ENCODE results near the gene ST6GALNAC4. TPM values are rescaled to one million over a fixed set of nuclear protein-coding genes. Genes with fewer than 3 reads are reported as not detected.

The ST6GALNAC4 gene
- polyA plus RNA-seq (2013, experiment 1 of 2) = 11.3 TPM
- 12.7 TPM for polyA plus RNA-seq (2013, experiment 2 of 2)

GRCh38 chr9:127916720-127917581, at the start of gene ST6GALNAC4:
Gene ST6GALNAC4, minus strand, starts transcription at chr9:127917041. Its CDS starts 622 bp downstream, at chr9:127916419.
- peaks cover 7 to 12% of the 10 kb centered on the region in 2 donors for H3K4me1 ChIP-seq (ENCODE audit: control insufficient read depth in 2 of 2, insufficient read depth in 1 of 2, low read depth in 1 of 2, low read length in 2 of 2)

GRCh38 chr9:127965953-127966352, 49.1 kb upstream of the ST6GALNAC4 start:
- Histone ChIP-seq H2BK12ac (ENCODE audit: low read length) (no peak overlapping the region), H4K91ac (ENCODE audit: low read depth, low read length, poor library complexity) (no peak overlapping the region), H3K4ac (ENCODE audit: low read length) (no peak overlapping the region), H4K8ac (ENCODE audit: low read depth, low read length) (no peak overlapping the region), H3K9me3 (replicated peaks in 1 of 2; ENCODE audit: control insufficient read depth in 2 of 2, insufficient read depth in 1 of 2, low read depth in 1 of 2, low read length in 2 of 2) (no peaks in the 10 kb centered on the region), H2BK120ac (ENCODE audit: low read depth, low read length) (no peak overlapping the region), H2AK5ac (ENCODE audit: low read depth, low read length) (peak overlapping the region; percentile 44), H3K27ac (replicated peaks; ENCODE audit: low read length) (no peak overlapping the region), H3K14ac (ENCODE audit: low read length) (no peak overlapping the region), H3K4me3 (ENCODE audit: low read length in 2 of 2) (no peak overlapping the region), H2BK15ac (ENCODE audit: low read length) (no peak overlapping the region), H2BK5ac (ENCODE audit: low read length) (no peak overlapping the region), H3K9ac (ENCODE audit: low read depth, low read length, poor library complexity) (no peak overlapping the region), H3K4me2 (ENCODE audit: insufficient read depth, low read length, poor library complexity, severe bottlenecking) (no peak overlapping the region), H2AFZ (ENCODE audit: low read length) (no peak overlapping the region), H3K23ac (ENCODE audit: low read depth, low read length, poor library complexity) (no peak overlapping the region), H3K79me1 (ENCODE audit: low read depth, low read length) (peaks cover 21% of the 10 kb centered on the region), H3K18ac (ENCODE audit: low read length) (peak overlapping the region; percentile 82), H3K27me3 (ENCODE audit: control insufficient read depth in 3 of 3, insufficient read depth in 3 of 3, low read depth in 1 of 3, low read length in 3 of 3) (no peaks in the 10 kb centered on the region), H3K4me1 (ENCODE audit: control insufficient read depth in 2 of 2, insufficient read depth in 1 of 2, low read depth in 1 of 2, low read length in 2 of 2) (peaks cover 18 to 28% of the 10 kb centered on the region in 2 donors), H3K36me3 (replicated peaks in 1 of 2; ENCODE audit: control insufficient read depth in 2 of 2, insufficient read depth in 2 of 2, low read length in 2 of 2) (no peaks in the 10 kb centered on the region)
- no CpG with 5 or more reads among the region's 6 CpGs for WGBS, 2 donors (ENCODE audit: extremely low coverage in 2 of 2, insufficient read length in 2 of 2, insufficient replicate concordance in 1 of 2)
- DNase-seq (ENCODE audit: low spot score) = no peak

More at GRCh38 chr9:127916720-127917581, at the start of gene ST6GALNAC4:
- H3K23ac ChIP-seq (ENCODE audit: low read depth, low read length, poor library complexity) = peak within 1 kb of the TSS; percentile 75
- peak within 1 kb of the TSS; percentile 70 for H2AK5ac ChIP-seq (ENCODE audit: low read depth, low read length)
- H2BK12ac ChIP-seq (ENCODE audit: low read length) = peak within 1 kb of the TSS; percentile 34
- peak within 1 kb of the TSS; percentile 99 for H2AFZ ChIP-seq (ENCODE audit: low read length)
- H4K91ac ChIP-seq (ENCODE audit: low read depth, low read length, poor library complexity) = no peak within 1 kb of the TSS
- DNase-seq (ENCODE audit: low spot score) = peak; percentile 93
- no peak within 1 kb of the TSS for H3K4ac ChIP-seq (ENCODE audit: low read length)
- peak within 1 kb of the TSS; percentile 71 to 81 for H3K4me3 ChIP-seq (ENCODE audit: low read length in 2 of 2)
- H3K18ac ChIP-seq (ENCODE audit: low read length) = peak within 1 kb of the TSS; percentile 96
- peaks cover 2% of the 10 kb centered on the region for H3K79me1 ChIP-seq (ENCODE audit: low read depth, low read length)
- H2BK5ac ChIP-seq (ENCODE audit: low read length) = peak within 1 kb of the TSS; percentile 87
- H3K9me3 ChIP-seq (replicated peaks in 1 of 2; ENCODE audit: control insufficient read depth in 2 of 2, insufficient read depth in 1 of 2, low read depth in 1 of 2, low read length in 2 of 2) = no peaks in the 10 kb centered on the region
- peak within 1 kb of the TSS; percentile 78 for H3K9ac ChIP-seq (ENCODE audit: low read depth, low read length, poor library complexity)
- no peak within 1 kb of the TSS for H3K27ac ChIP-seq (replicated peaks; ENCODE audit: low read length)
- peak within 1 kb of the TSS; percentile 82 for H3K14ac ChIP-seq (ENCODE audit: low read length)
- H3K27me3 ChIP-seq (ENCODE audit: control insufficient read depth in 3 of 3, insufficient read depth in 3 of 3, low read depth in 1 of 3, low read length in 3 of 3) = peaks cover 0 to 18% (median 4%) of the 10 kb centered on the region in 3 experiments
- H3K4me2 ChIP-seq (ENCODE audit: insufficient read depth, low read length, poor library complexity, severe bottlenecking) = peak within 1 kb of the TSS; percentile 97
- no peak within 1 kb of the TSS for H4K8ac ChIP-seq (ENCODE audit: low read depth, low read length)
- peak within 1 kb of the TSS; percentile 54 for H2BK15ac ChIP-seq (ENCODE audit: low read length)
- H3K36me3 ChIP-seq (replicated peaks in 1 of 2; ENCODE audit: control insufficient read depth in 2 of 2, insufficient read depth in 2 of 2, low read length in 2 of 2) = no peaks in the 10 kb centered on the region
- no CpG with 5 or more reads among the region's 71 CpGs for WGBS, 2 donors (ENCODE audit: extremely low coverage in 2 of 2, insufficient read length in 2 of 2, insufficient replicate concordance in 1 of 2)
- H2BK120ac ChIP-seq (ENCODE audit: low read depth, low read length) = no peak within 1 kb of the TSS

GRCh38 chr9:127963359-127964064, 46.7 kb upstream of the ST6GALNAC4 start:
- Histone ChIP-seq H3K4me3 (ENCODE audit: low read length in 2 of 2) (no peak overlapping the region), H3K4me1 (ENCODE audit: control insufficient read depth in 2 of 2, insufficient read depth in 1 of 2, low read depth in 1 of 2, low read length in 2 of 2) (peaks cover 17 to 30% of the 10 kb centered on the region in 2 donors), H3K9ac (ENCODE audit: low read depth, low read length, poor library complexity) (no peak overlapping the region), H2AK5ac (ENCODE audit: low read depth, low read length) (no peak overlapping the region), H3K4me2 (ENCODE audit: insufficient read depth, low read length, poor library complexity, severe bottlenecking) (no peak overlapping the region), H4K8ac (ENCODE audit: low read depth, low read length) (no peak overlapping the region), H3K36me3 (replicated peaks in 1 of 2; ENCODE audit: control insufficient read depth in 2 of 2, insufficient read depth in 2 of 2, low read length in 2 of 2) (no peaks in the 10 kb centered on the region), H3K4ac (ENCODE audit: low read length) (no peak overlapping the region), H3K14ac (ENCODE audit: low read length) (no peak overlapping the region), H3K27ac (replicated peaks; ENCODE audit: low read length) (no peak overlapping the region), H2BK120ac (ENCODE audit: low read depth, low read length) (no peak overlapping the region), H2AFZ (ENCODE audit: low read length) (no peak overlapping the region), H2BK5ac (ENCODE audit: low read length) (no peak overlapping the region), H2BK12ac (ENCODE audit: low read length) (no peak overlapping the region), H3K18ac (ENCODE audit: low read length) (peak overlapping the region; percentile 69), H3K23ac (ENCODE audit: low read depth, low read length, poor library complexity) (peak overlapping the region; percentile 37), H3K9me3 (replicated peaks in 1 of 2; ENCODE audit: control insufficient read depth in 2 of 2, insufficient read depth in 1 of 2, low read depth in 1 of 2, low read length in 2 of 2) (no peaks in the 10 kb centered on the region), H3K79me1 (ENCODE audit: low read depth, low read length) (peaks cover 18% of the 10 kb centered on the region), H4K91ac (ENCODE audit: low read depth, low read length, poor library complexity) (no peak overlapping the region), H2BK15ac (ENCODE audit: low read length) (no peak overlapping the region), H3K27me3 (ENCODE audit: control insufficient read depth in 3 of 3, insufficient read depth in 3 of 3, low read depth in 1 of 3, low read length in 3 of 3) (no peaks in the 10 kb centered on the region)
- DNase-seq (ENCODE audit: low spot score) = no peak
- WGBS, 2 donors (ENCODE audit: extremely low coverage in 2 of 2, insufficient read length in 2 of 2, insufficient replicate concordance in 1 of 2) = no CpG with 5 or more reads among the region's 19 CpGs

- peaks cover 17 to 28% of the 10 kb centered on the region in 2 donors for H3K4me1 ChIP-seq (ENCODE audit: control insufficient read depth in 2 of 2, insufficient read depth in 1 of 2, low read depth in 1 of 2, low read length in 2 of 2)
- no peak overlapping the region for H3K4me2 ChIP-seq (ENCODE audit: insufficient read depth, low read length, poor library complexity, severe bottlenecking)
- H3K9ac ChIP-seq (ENCODE audit: low read depth, low read length, poor library complexity) = no peak overlapping the region
- H3K23ac ChIP-seq (ENCODE audit: low read depth, low read length, poor library complexity) = no peak overlapping the region
- no peaks in the 10 kb centered on the region for H3K9me3 ChIP-seq (replicated peaks in 1 of 2; ENCODE audit: control insufficient read depth in 2 of 2, insufficient read depth in 1 of 2, low read depth in 1 of 2, low read length in 2 of 2)
- H3K36me3 ChIP-seq (replicated peaks in 1 of 2; ENCODE audit: control insufficient read depth in 2 of 2, insufficient read depth in 2 of 2, low read length in 2 of 2) = no peaks in the 10 kb centered on the region
- no peak overlapping the region for H2BK12ac ChIP-seq (ENCODE audit: low read length)
- no peak overlapping the region for H2AK5ac ChIP-seq (ENCODE audit: low read depth, low read length)
- no peak overlapping the region for H2BK5ac ChIP-seq (ENCODE audit: low read length)
- H2BK15ac ChIP-seq (ENCODE audit: low read length) = no peak overlapping the region
- peaks cover 18% of the 10 kb centered on the region for H3K79me1 ChIP-seq (ENCODE audit: low read depth, low read length)
- no peak overlapping the region for H2BK120ac ChIP-seq (ENCODE audit: low read depth, low read length)
- no peak overlapping the region for H3K18ac ChIP-seq (ENCODE audit: low read length)
- no peak for DNase-seq (ENCODE audit: low spot score)
- no peak overlapping the region for H4K8ac ChIP-seq (ENCODE audit: low read depth, low read length)
- no peak overlapping the region for H3K14ac ChIP-seq (ENCODE audit: low read length)
- no peak overlapping the region for H3K4ac ChIP-seq (ENCODE audit: low read length)
- H3K27me3 ChIP-seq (ENCODE audit: control insufficient read depth in 3 of 3, insufficient read depth in 3 of 3, low read depth in 1 of 3, low read length in 3 of 3) = no peaks in the 10 kb centered on the region
- H3K27ac ChIP-seq (replicated peaks; ENCODE audit: low read length) = no peak overlapping the region
- WGBS, 2 donors (ENCODE audit: extremely low coverage in 2 of 2, insufficient read length in 2 of 2, insufficient replicate concordance in 1 of 2) = no CpG with 5 or more reads among the region's 3 CpGs
- no peak overlapping the region for H2AFZ ChIP-seq (ENCODE audit: low read length)
- no peak overlapping the region for H4K91ac ChIP-seq (ENCODE audit: low read depth, low read length, poor library complexity)
- H3K4me3 ChIP-seq (ENCODE audit: low read length in 2 of 2) = no peak overlapping the region
These were observed 46.2 kb upstream of the ST6GALNAC4 start for GRCh38 chr9:127963041-127963358.
